SU-DHL-6 (cell line): Measurements from ENCODE around the gene MRPS2.

Experiments
- H2AFZ ChIP-seq: fragments of 200-600 bp; sonication (generic); 2 replicates; pipeline ENCODE4 v1.6.1; 2014; ENCODE audit warnings: low read depth, mild to moderate bottlenecking, moderate library complexity, mixed read lengths, antibody characterized with exemption, low read length; ENCODE audit not compliant: severe bottlenecking
- H3F3A ChIP-seq: fragments of 200-600 bp; shearing (Covaris generic); 2 replicates; pipeline ENCODE4 v1.6.0; 2016; ENCODE audit warnings: antibody characterized with exemption, mild to moderate bottlenecking; ENCODE audit not compliant: insufficient read depth
- H3K27ac ChIP-seq: fragments of 200-600 bp; sonication (generic); 2 replicates; pipeline ENCODE4 v1.5.1; 2016; ENCODE audit warnings: low read depth, mild to moderate bottlenecking, low read length, moderate library complexity, mixed read lengths
- H3K27me3 ChIP-seq: fragments of 200-600 bp; sonication (generic), shearing (Covaris generic); 2 replicates; pipeline ENCODE4 v1.6.0; 2014; ENCODE audit warnings: mild to moderate bottlenecking, low read length
- H3K36me3 ChIP-seq: fragments of 200-600 bp; sonication (generic); 2 replicates; pipeline ENCODE4 v1.6.1; 2014; ENCODE audit warnings: mild to moderate bottlenecking, low read length, mixed read lengths
- H3K4me2 ChIP-seq: fragments of 300-600, 200-600 bp; shearing (Covaris generic), sonication (generic); 2 replicates; pipeline ENCODE4 v1.6.0; 2014; ENCODE audit warnings: low read length, low read depth, mild to moderate bottlenecking; ENCODE audit not compliant: poor library complexity, severe bottlenecking
- H3K4me3 ChIP-seq: fragments of 200-600 bp; sonication (generic); 2 replicates; pipeline ENCODE4 v1.5.1; 2014; ENCODE audit warnings: antibody characterized with exemption, low read length, mild to moderate bottlenecking, mixed read lengths; ENCODE audit not compliant: insufficient read depth, poor library complexity, severe bottlenecking
- H3K79me2 ChIP-seq: fragments of 200-600 bp; sonication (generic); 2 replicates; pipeline ENCODE4 v1.6.1; 2014; ENCODE audit warnings: mild to moderate bottlenecking, low read length, moderate library complexity; ENCODE audit not compliant: insufficient read depth
- H3K9ac ChIP-seq: fragments of 200-600 bp; sonication (generic); 2 replicates; pipeline ENCODE4 v1.7.0; 2014; ENCODE audit warnings: mild to moderate bottlenecking, low read length
- H3K9me2 ChIP-seq: fragments of 200-600 bp; sonication (generic); replicated peaks from 2 replicates; pipeline ENCODE4 v1.6.1; 2014; ENCODE audit warnings: low read length; ENCODE audit not compliant: insufficient read depth
- H3K9me3 ChIP-seq: fragments of 200-600 bp; sonication (generic); 2 replicates; pipeline ENCODE4 v1.6.1; 2014; ENCODE audit warnings: low read length, mixed read lengths; ENCODE audit not compliant: insufficient read depth
- H4K20me1 ChIP-seq: fragments of 200-600 bp; sonication (generic); 2 replicates; pipeline ENCODE4 v1.6.1; 2014; ENCODE audit warnings: low read depth, mild to moderate bottlenecking, antibody characterized with exemption, low read length, moderate library complexity, mixed read lengths
- EZH2phosphoT487 ChIP-seq: fragments of 200-600 bp; sonication (generic), shearing (Covaris generic); conservative IDR thresholded peaks from 2 replicates; pipeline ENCODE4 v1.6.1; 2018; ENCODE audit warnings: mild to moderate bottlenecking, antibody characterized with exemption, low read length, moderate library complexity, mixed read lengths
- TF ChIP-seq, protein P1 (sequence below): fragments of 200-600 bp; sonication (generic); IDR thresholded peaks from one replicate; pipeline ENCODE4 v1.5.1; 2017; ENCODE audit warnings: antibody characterized with exemption, mild to moderate bottlenecking, low read length, moderate library complexity; ENCODE audit not compliant: insufficient read depth, poor library complexity, severe bottlenecking

Gene MRPS2

GRCh38 chr9:135552021-135552697, 51.7 kb downstream of the MRPS2 start:
- no peak overlapping the region for H2AFZ ChIP-seq
- no peak overlapping the region for H3K4me2 ChIP-seq
- no peaks in the 10 kb centered on the region for H3K9me2 ChIP-seq
- no peaks in the 10 kb centered on the region for H3K79me2 ChIP-seq
- no peaks in the 10 kb centered on the region for H3F3A ChIP-seq
- H4K20me1 ChIP-seq: no peaks in the 10 kb centered on the region
- H3K27ac ChIP-seq: no peak overlapping the region
- no peak overlapping the region for H3K4me3 ChIP-seq
- no peaks in the 10 kb centered on the region for H3K36me3 ChIP-seq
- TF ChIP-seq EZH2phosphoT487: no peak
- TF ChIP-seq, protein P1, sequence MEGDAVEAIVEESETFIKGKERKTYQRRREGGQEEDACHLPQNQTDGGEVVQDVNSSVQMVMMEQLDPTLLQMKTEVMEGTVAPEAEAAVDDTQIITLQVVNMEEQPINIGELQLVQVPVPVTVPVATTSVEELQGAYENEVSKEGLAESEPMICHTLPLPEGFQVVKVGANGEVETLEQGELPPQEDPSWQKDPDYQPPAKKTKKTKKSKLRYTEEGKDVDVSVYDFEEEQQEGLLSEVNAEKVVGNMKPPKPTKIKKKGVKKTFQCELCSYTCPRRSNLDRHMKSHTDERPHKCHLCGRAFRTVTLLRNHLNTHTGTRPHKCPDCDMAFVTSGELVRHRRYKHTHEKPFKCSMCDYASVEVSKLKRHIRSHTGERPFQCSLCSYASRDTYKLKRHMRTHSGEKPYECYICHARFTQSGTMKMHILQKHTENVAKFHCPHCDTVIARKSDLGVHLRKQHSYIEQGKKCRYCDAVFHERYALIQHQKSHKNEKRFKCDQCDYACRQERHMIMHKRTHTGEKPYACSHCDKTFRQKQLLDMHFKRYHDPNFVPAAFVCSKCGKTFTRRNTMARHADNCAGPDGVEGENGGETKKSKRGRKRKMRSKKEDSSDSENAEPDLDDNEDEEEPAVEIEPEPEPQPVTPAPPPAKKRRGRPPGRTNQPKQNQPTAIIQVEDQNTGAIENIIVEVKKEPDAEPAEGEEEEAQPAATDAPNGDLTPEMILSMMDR: no peak
- no peaks in the 10 kb centered on the region for H3K9me3 ChIP-seq
- no peaks in the 10 kb centered on the region for H3K27me3 ChIP-seq
- no peak overlapping the region for H3K9ac ChIP-seq

DNA sequence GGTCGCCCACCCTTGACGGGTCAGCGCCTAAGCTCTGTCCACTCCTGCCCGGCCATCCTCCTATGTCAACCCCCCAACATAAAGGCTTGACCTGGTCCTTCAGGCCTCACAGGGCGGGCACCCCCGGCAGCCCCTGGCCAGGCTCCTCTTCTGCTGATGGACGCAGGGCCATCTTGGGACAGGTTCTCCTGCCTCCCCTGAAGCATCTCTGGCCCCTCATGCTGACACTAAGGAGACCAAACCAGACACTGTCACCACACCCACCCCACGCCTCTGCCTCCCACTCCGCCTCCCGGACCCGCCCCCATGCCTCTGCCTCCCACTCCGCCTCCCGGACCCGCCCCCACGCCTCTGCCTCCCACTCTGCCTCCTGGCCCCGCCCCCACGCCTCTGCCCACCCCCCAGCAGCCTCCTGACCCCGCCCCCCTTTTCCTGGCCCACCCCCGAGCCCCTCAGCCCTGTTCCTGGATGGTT, 52.3 kb downstream of the MRPS2 start:
- H2AFZ ChIP-seq: no peak overlapping the region
- no peaks in the 10 kb centered on the region for H3K79me2 ChIP-seq
- H3K27me3 ChIP-seq: no peaks in the 10 kb centered on the region
- no peaks in the 10 kb centered on the region for H4K20me1 ChIP-seq
- no peak overlapping the region for H3K4me3 ChIP-seq
- H3K4me2 ChIP-seq: no peak overlapping the region
- TF ChIP-seq EZH2phosphoT487: no peak
- TF ChIP-seq, protein P1: no peak
- H3K9me3 ChIP-seq: no peaks in the 10 kb centered on the region
- H3F3A ChIP-seq: no peaks in the 10 kb centered on the region
- no peak overlapping the region for H3K9ac ChIP-seq
- H3K27ac ChIP-seq: no peak overlapping the region
- H3K9me2 ChIP-seq: no peaks in the 10 kb centered on the region
- no peaks in the 10 kb centered on the region for H3K36me3 ChIP-seq
